ENCODE results near the gene ILKAP. TPM values are rescaled to one million over a fixed set of nuclear protein-coding genes. Genes with fewer than 3 reads are reported as not detected.

Gene ILKAP
- polyA plus RNA-seq, 1 donor from 2014 or later: 78.5 TPM

DNA sequence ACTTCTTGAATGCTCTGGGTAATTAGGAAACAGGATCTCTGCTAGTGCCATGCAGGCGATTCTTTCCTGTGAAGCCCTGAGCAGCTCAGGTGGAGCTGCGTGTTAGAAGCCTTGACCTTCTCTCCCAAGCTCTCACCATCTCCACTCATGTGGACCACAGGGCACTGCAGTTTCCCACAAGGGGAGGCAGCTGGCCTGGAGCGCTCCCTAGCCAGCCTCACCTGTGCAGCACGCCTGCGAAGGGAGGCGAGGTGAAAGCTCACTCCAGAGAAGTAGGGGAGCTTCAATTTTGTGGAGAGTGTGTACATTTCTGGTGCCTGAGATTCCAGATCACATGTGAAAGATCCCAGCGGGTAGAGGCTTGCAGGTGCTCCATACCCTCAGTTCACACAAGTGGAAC is 47.4 kb upstream of the ILKAP start:
- Histone ChIP-seq H3K36me3 (ENCODE audit: insufficient read depth, low read length) (no peaks in the 10 kb centered on the region), H3K9ac (ENCODE audit: low read length) (no peak overlapping the region), H3K27ac (ENCODE audit: low read length) (no peak overlapping the region), H3K4me3 (ENCODE audit: low read length) (no peak overlapping the region), H3K79me2 (replicated peaks; ENCODE audit: insufficient read depth, low read length) (no peaks in the 10 kb centered on the region), H4K20me1 (ENCODE audit: insufficient read depth) (no peaks in the 10 kb centered on the region), H2AFZ (ENCODE audit: low read depth, low read length) (no peak overlapping the region), H3K9me3 (ENCODE audit: low read length) (no peaks in the 10 kb centered on the region), H3K27me3 (ENCODE audit: insufficient read depth, low read depth, low read length) (no peaks in the 10 kb centered on the region), H3K9me2 (ENCODE audit: insufficient read depth, low read length) (no peaks in the 10 kb centered on the region), H3K4me2 (ENCODE audit: low read length) (no peak overlapping the region), H3F3A (ENCODE audit: insufficient read depth, low read length, poor library complexity, severe bottlenecking) (no peaks in the 10 kb centered on the region)
- TF ChIP-seq EZH2 (IDR thresholded peaks at IDR 0.05; ENCODE audit: borderline replicate concordance, insufficient read depth, low read length, poor library complexity, severe bottlenecking) (no peak), MXI1 (conservative IDR thresholded peaks at IDR 0.05; ENCODE audit: poor library complexity, severe bottlenecking) (no peak), TAF1 (IDR thresholded peaks at IDR 0.05; ENCODE audit: low read depth) (no peak), SMC3 (conservative IDR thresholded peaks at IDR 0.05; ENCODE audit: poor library complexity) (no peak), EP300 (conservative IDR thresholded peaks at IDR 0.05; ENCODE audit: poor library complexity, severe bottlenecking) (no peak), POLR2AphosphoS5 (IDR thresholded peaks at IDR 0.05) (no peak), RAD21 (conservative IDR thresholded peaks at IDR 0.05) (no peak)
- TF ChIP-seq, protein P1, sequence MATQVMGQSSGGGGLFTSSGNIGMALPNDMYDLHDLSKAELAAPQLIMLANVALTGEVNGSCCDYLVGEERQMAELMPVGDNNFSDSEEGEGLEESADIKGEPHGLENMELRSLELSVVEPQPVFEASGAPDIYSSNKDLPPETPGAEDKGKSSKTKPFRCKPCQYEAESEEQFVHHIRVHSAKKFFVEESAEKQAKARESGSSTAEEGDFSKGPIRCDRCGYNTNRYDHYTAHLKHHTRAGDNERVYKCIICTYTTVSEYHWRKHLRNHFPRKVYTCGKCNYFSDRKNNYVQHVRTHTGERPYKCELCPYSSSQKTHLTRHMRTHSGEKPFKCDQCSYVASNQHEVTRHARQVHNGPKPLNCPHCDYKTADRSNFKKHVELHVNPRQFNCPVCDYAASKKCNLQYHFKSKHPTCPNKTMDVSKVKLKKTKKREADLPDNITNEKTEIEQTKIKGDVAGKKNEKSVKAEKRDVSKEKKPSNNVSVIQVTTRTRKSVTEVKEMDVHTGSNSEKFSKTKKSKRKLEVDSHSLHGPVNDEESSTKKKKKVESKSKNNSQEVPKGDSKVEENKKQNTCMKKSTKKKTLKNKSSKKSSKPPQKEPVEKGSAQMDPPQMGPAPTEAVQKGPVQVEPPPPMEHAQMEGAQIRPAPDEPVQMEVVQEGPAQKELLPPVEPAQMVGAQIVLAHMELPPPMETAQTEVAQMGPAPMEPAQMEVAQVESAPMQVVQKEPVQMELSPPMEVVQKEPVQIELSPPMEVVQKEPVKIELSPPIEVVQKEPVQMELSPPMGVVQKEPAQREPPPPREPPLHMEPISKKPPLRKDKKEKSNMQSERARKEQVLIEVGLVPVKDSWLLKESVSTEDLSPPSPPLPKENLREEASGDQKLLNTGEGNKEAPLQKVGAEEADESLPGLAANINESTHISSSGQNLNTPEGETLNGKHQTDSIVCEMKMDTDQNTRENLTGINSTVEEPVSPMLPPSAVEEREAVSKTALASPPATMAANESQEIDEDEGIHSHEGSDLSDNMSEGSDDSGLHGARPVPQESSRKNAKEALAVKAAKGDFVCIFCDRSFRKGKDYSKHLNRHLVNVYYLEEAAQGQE (IDR thresholded peaks at IDR 0.05; ENCODE audit: borderline replicate concordance): no peak
- TF ChIP-seq, protein P2, sequence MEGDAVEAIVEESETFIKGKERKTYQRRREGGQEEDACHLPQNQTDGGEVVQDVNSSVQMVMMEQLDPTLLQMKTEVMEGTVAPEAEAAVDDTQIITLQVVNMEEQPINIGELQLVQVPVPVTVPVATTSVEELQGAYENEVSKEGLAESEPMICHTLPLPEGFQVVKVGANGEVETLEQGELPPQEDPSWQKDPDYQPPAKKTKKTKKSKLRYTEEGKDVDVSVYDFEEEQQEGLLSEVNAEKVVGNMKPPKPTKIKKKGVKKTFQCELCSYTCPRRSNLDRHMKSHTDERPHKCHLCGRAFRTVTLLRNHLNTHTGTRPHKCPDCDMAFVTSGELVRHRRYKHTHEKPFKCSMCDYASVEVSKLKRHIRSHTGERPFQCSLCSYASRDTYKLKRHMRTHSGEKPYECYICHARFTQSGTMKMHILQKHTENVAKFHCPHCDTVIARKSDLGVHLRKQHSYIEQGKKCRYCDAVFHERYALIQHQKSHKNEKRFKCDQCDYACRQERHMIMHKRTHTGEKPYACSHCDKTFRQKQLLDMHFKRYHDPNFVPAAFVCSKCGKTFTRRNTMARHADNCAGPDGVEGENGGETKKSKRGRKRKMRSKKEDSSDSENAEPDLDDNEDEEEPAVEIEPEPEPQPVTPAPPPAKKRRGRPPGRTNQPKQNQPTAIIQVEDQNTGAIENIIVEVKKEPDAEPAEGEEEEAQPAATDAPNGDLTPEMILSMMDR (IDR thresholded peaks at IDR 0.05; ENCODE audit: poor library complexity, severe bottlenecking): no peak

DNA sequence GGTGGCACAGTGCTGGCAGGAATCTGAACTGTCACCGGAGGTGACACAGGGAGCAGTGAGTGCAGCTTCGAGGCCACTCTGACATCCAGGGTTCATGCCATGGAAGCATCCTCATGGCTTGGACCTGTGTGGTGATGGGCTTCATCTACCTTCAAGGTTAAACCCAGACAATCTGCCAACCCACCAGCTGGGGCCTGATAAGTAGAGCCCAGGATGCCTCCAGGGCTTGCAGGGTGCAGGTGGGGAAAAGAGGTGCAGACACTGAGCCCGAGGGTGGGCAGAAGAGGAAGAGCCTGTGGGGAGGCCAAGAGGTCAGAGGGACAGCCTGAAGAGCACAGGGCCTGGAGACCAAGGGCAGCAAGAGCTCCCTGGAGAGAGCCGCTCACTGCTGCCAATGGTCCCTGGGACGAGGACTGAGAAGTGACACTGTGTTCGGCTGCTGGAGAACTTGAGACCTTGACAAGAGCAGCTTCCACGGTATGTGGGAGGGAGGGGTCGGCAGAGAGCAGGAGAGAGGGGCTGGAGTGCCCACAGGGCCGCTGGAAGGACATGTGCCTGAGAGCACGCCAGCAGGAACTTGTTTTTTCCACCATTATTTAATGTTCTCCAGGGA is 44.5 kb upstream of the ILKAP start:
- no peak overlapping the region for H3K27ac ChIP-seq (ENCODE audit: low read length)
- H3K36me3 ChIP-seq (ENCODE audit: insufficient read depth, low read length): no peaks in the 10 kb centered on the region

More for the DNA sequence above, 44.5 kb upstream of the ILKAP start:
- no peaks in the 10 kb centered on the region for H3K27me3 ChIP-seq (ENCODE audit: insufficient read depth, low read depth, low read length)
- H3F3A ChIP-seq (ENCODE audit: insufficient read depth, low read length, poor library complexity, severe bottlenecking): no peaks in the 10 kb centered on the region
- TF ChIP-seq RAD21 (conservative IDR thresholded peaks at IDR 0.05): no peak
- TF ChIP-seq EP300 (conservative IDR thresholded peaks at IDR 0.05; ENCODE audit: poor library complexity, severe bottlenecking): no peak
- TF ChIP-seq TAF1 (IDR thresholded peaks at IDR 0.05; ENCODE audit: low read depth): no peak
- no peaks in the 10 kb centered on the region for H3K79me2 ChIP-seq (replicated peaks; ENCODE audit: insufficient read depth, low read length)
- H3K9me2 ChIP-seq (ENCODE audit: insufficient read depth, low read length): no peaks in the 10 kb centered on the region
- no peak overlapping the region for H2AFZ ChIP-seq (ENCODE audit: low read depth, low read length)
- no peak overlapping the region for H3K4me2 ChIP-seq (ENCODE audit: low read length)
- no peak overlapping the region for H3K9ac ChIP-seq (ENCODE audit: low read length)
- no peaks in the 10 kb centered on the region for H4K20me1 ChIP-seq (ENCODE audit: insufficient read depth)
- no peaks in the 10 kb centered on the region for H3K9me3 ChIP-seq (ENCODE audit: low read length)
- H3K4me3 ChIP-seq (ENCODE audit: low read length): no peak overlapping the region
